Lung (tissue), 12 donors: ENCODE results near the gene ZSCAN30. TPM values are rescaled to one million over a fixed set of nuclear protein-coding genes. Genes with fewer than 3 reads are reported as not detected.

ENCODE experiments used
- ATAC-seq: fragments of 200-7000 bp; cut with Tn5 transposase; one replicate; pipeline ENCODE4 v1.9.1; 2020; ENCODE audit warnings: moderate number of reproducible peaks; ENCODE audit not compliant: insufficient read depth, low FRiP score
- DNase-seq, 3 donors: peaks; one replicate each; pipeline ENCODE4 v3.0.0-alpha.2; 2013 to 2017
- H3K27ac ChIP-seq, 2 donors: one replicate each; pipeline ENCODE4 v1.5.1; 2013; ENCODE audit warnings: mild to moderate bottlenecking in 2 of 2, moderate library complexity in 2 of 2, control low read depth in 1 of 2, inconsistent platforms in 1 of 2, low read depth in 1 of 2, low read length in 1 of 2
- H3K27me3 ChIP-seq, 3 donors: one replicate each; pipeline ENCODE4 v1.5.1; 2013; ENCODE audit warnings: low read length in 2 of 3; ENCODE audit not compliant: control insufficient read depth in 3 of 3, insufficient read depth in 3 of 3
- H3K36me3 ChIP-seq, 4 donors: one replicate each; pipeline ENCODE4 v1.5.1; 2013; ENCODE audit warnings: low read length in 4 of 4, mild to moderate bottlenecking in 1 of 4, moderate library complexity in 1 of 4; ENCODE audit not compliant: control insufficient read depth in 4 of 4, insufficient read depth in 4 of 4
- H3K4me1 ChIP-seq, 5 donors: one replicate each; pipeline ENCODE4 v1.5.1; 2013; ENCODE audit warnings: low read length in 5 of 5, mild to moderate bottlenecking in 2 of 5, moderate library complexity in 1 of 5; ENCODE audit not compliant: control insufficient read depth in 5 of 5, insufficient read depth in 5 of 5
- H3K4me3 ChIP-seq: one replicate; pipeline ENCODE4 v1.5.1; 2013; ENCODE audit warnings: mild to moderate bottlenecking, control low read depth, moderate library complexity
- H3K9ac ChIP-seq, 2 donors: one replicate each; pipeline ENCODE4 v1.5.1; 2013; ENCODE audit warnings: low read length in 2 of 2, control low read depth in 1 of 2; ENCODE audit not compliant: insufficient read depth in 1 of 2
- H3K9me3 ChIP-seq, 4 donors: one replicate each; pipeline ENCODE4 v1.5.1; 2013; ENCODE audit warnings: low read length in 3 of 4, mild to moderate bottlenecking in 1 of 4, moderate library complexity in 1 of 4; ENCODE audit not compliant: control insufficient read depth in 4 of 4, insufficient read depth in 3 of 4
- WGBS, 2 donors: extraction: QIAGEN DNeasy Blood & Tissue Kit; methylation state at CpG; one replicate each; pipeline ENCODE4 v1.1.7; 2013; 5-methylcytosine and 5-hydroxymethylcytosine counted together
- polyA plus RNA-seq, 2 donors: library from polyadenylated mRNA; stranded (reverse); fragments of 200-250 nt; gene quantifications; one replicate each; pipeline ENCODE4 v1.2.1, GENCODE V29; 2013
- total RNA-seq, 2 donors: library from RNA; depleted of rRNA in 1 of 2; stranded (reverse); fragments of >200 nt in 1 of 2; gene quantifications; one replicate each; pipeline ENCODE4 v1.2.1, GENCODE V29; 2014 to 2021
- TF ChIP-seq, protein P1 (sequence below): IDR thresholded peaks from 2 replicates; pipeline ENCODE4 v1.5.1; 2012; ENCODE audit warnings: mild to moderate bottlenecking; ENCODE audit errors: control extremely low read depth, extremely low read depth
- donor health status: control.
- donor health status: control.
- donor health status: Bipolar disorder and iron deficiency.
- donor health status: healthy.
- donor health status: DM: yes; HTN: yes; CAD: no.

The ZSCAN30 gene
- total and polyA plus RNA-seq, 4 donors = 5.7 to 42.6 (median 12.1) TPM

DNA sequence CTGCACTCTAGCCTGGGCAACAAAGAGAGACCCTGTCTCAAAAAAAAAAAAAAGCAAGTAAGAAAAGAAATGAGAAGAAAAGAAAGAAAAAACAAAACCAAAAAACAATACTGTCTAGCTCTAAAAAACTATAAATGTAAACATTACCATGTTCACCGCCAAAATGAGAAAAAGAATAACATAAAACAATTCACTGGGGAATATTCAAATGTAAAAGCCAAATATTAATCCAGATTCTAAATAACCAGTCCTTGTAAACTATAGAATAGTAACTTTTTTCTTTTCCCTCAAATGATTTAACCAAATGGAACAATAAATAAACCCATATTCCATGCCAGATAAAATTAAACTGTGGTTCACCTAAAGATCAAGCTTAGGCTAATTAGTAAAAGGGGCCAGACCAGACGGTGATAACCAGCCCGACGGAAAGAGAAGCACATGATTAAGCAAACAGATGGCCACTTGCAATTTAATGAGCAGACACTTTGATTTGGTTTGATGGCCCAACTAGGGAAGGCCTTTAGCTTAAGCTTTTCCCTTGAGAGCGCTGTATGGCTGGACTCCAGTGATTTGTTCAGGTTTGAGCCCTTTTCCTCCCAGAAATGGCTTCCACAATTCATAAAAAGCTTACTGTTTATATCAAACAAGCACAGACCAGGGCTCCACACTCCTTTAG lies 88.6 kb downstream of the ZSCAN30 start:
- Histone ChIP-seq H3K9me3 (peaks cover 0 to 2% (median 0%) of the 10 kb centered on the region in 4 donors), H3K4me3 (no peak overlapping the region), H3K9ac (no peak overlapping the region), H3K4me1 (peaks cover 0 to 18% (median 0%) of the 10 kb centered on the region in 5 donors), H3K27me3 (no peaks in the 10 kb centered on the region), H3K27ac (no peak overlapping the region), H3K36me3 (no peaks in the 10 kb centered on the region)
- 76 to 85% methylated on average over 5 of the region's 5 CpGs for WGBS, 2 donors
- no peak for ATAC-seq
- peak in 1 of 3 donors; percentile 16 for DNase-seq
- TF ChIP-seq, protein P1, sequence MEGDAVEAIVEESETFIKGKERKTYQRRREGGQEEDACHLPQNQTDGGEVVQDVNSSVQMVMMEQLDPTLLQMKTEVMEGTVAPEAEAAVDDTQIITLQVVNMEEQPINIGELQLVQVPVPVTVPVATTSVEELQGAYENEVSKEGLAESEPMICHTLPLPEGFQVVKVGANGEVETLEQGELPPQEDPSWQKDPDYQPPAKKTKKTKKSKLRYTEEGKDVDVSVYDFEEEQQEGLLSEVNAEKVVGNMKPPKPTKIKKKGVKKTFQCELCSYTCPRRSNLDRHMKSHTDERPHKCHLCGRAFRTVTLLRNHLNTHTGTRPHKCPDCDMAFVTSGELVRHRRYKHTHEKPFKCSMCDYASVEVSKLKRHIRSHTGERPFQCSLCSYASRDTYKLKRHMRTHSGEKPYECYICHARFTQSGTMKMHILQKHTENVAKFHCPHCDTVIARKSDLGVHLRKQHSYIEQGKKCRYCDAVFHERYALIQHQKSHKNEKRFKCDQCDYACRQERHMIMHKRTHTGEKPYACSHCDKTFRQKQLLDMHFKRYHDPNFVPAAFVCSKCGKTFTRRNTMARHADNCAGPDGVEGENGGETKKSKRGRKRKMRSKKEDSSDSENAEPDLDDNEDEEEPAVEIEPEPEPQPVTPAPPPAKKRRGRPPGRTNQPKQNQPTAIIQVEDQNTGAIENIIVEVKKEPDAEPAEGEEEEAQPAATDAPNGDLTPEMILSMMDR = no peak

Other genes starting within 250 kb of the ZSCAN30 start
- gene MAPRE2, start 248.8 kb downstream of the ZSCAN30 start, total RNA-seq = 10 to 100 TPM; 26.3 to 57.8 TPM
- gene MAPRE2, start 248.8 kb downstream of the ZSCAN30 start, polyA plus RNA-seq = 10 to 100 TPM; 12.5 to 13.3 TPM
- gene ZNF397, start 49.2 kb downstream of the ZSCAN30 start, total RNA-seq = 10 to 100 TPM; 21.1 to 53.8 TPM
- gene ZNF397, start 49.2 kb downstream of the ZSCAN30 start, polyA plus RNA-seq = 10 to 100 TPM; 12.2 to 13.2 TPM
- 10 to 100 TPM; 45.5 to 67.9 TPM for gene ZNF24, start 54.2 kb upstream of the ZSCAN30 start, total RNA-seq
- 10 to 100 TPM; 14.3 to 17.9 TPM for gene ZNF24, start 54.2 kb upstream of the ZSCAN30 start, polyA plus RNA-seq
- gene ZNF396, start 87.1 kb upstream of the ZSCAN30 start, total RNA-seq = 1 to 10 TPM; 6.3 to 6.7 TPM
- gene ZNF396, start 87.1 kb upstream of the ZSCAN30 start, polyA plus RNA-seq = 1 to 10 TPM; 2.4 to 2.7 TPM
- gene INO80C, start 207.7 kb upstream of the ZSCAN30 start, total RNA-seq = 10 to 100 TPM; 26.7 to 31.5 TPM
- gene INO80C, start 207.7 kb upstream of the ZSCAN30 start, polyA plus RNA-seq = 10 to 100 TPM; 31.5 to 35.6 TPM